HFFc6 (cell line): ENCODE results near the gene CAMP. TPM values are rescaled to one million over a fixed set of nuclear protein-coding genes. Genes with fewer than 3 reads are reported as not detected.
"Not testable (repeated sequence)": the region's sequence is repeated elsewhere in the genome, so short reads cannot be mapped to it uniquely, and the experiment has no call there.

Experiments
- DNase-seq: peaks from one replicate; pipeline ENCODE4 v3.0.0-alpha.2; 2018
- H3K27ac Mint-ChIP-seq: 2 replicates; pipeline ENCODE4 v1.8.0; 2020; ENCODE audit warnings: mild to moderate bottlenecking, mixed read lengths
- H3K27me3 Mint-ChIP-seq: 2 replicates; pipeline ENCODE4 v1.8.0; 2021; ENCODE audit warnings: mild to moderate bottlenecking, moderate library complexity, mixed read lengths; ENCODE audit not compliant: insufficient read depth
- H3K36me3 Mint-ChIP-seq: 2 replicates; pipeline ENCODE4 v1.8.0; 2021; ENCODE audit warnings: low read depth, mixed read lengths
- H3K4me1 Mint-ChIP-seq: 2 replicates; pipeline ENCODE4 v1.8.0; 2020; ENCODE audit warnings: low read depth, mixed read lengths
- H3K4me3 Mint-ChIP-seq: 2 replicates; pipeline ENCODE4 v1.8.0; 2020; ENCODE audit warnings: mild to moderate bottlenecking, moderate library complexity, mixed read lengths
- H3K9me3 Mint-ChIP-seq: 2 replicates; pipeline ENCODE4 v1.8.0; 2020; ENCODE audit warnings: mild to moderate bottlenecking, mixed read lengths
- microRNA-seq: library from miRNA; unstranded; fragments of <30 nt; microRNA quantifications from one replicate; pipeline ENCODE4, GENCODE V29; 2019
- total RNA-seq, 6 experiments: library from RNA; stranded (reverse); fragmentation: NEBNext Ultra II Directional; extraction: Animal tissue kit (Norgen Biotek cat#: 25700); gene quantifications; 2 replicates in 1 of 6; 3 replicates in 5 of 6; pipeline ENCODE4 v1.2.3, GENCODE V29; 2021
- TF ChIP-seq, protein P1 (sequence below): fragments of 200-600 bp; sonication (generic); IDR thresholded peaks from 2 replicates; pipeline ENCODE4 v1.5.0; 2021; ENCODE audit warnings: antibody characterized with exemption, mild to moderate bottlenecking

The CAMP gene
- total RNA-seq, 6 experiments from 2014 or later = not detected

GRCh38 chr3:48270306-48270705 is 47.0 kb downstream of the CAMP start:
- Mint-ChIP-seq H3K4me3 (no peak overlapping the region), H3K9me3 (no peaks in the 10 kb centered on the region)

DNA sequence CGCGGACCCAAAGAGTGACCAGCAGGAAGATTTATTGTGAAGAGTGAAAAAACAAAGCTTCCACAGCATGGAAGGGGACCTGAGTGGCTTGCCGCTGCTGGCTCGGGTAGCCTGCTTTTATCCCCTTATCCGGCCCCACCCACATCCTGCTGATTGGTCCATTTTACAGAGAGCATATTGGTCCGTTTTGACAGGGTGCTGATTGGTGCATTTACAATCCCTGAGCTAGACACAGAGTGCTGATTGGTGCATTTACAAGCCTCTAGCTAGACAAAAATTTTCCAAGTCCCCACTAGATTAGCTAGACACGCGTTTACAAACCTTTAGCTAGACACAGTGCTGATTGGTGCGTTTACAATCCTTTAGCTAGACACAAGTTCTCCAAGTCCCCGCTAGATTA is 47.9 kb downstream of the CAMP start:
- H3K4me1 Mint-ChIP-seq = peaks cover 13% of the 10 kb centered on the region
- DNase-seq, H3K27ac Mint-ChIP-seq, H3K9me3 Mint-ChIP-seq, H3K4me3 Mint-ChIP-seq, H3K36me3 Mint-ChIP-seq, H3K27me3 Mint-ChIP-seq: not testable (repeated sequence)

More at GRCh38 chr3:48270306-48270705, 47.0 kb downstream of the CAMP start:
- no peak for DNase-seq
- no peak overlapping the region for H3K27ac Mint-ChIP-seq
- H3K36me3 Mint-ChIP-seq = 0 out of 2 replicates have a peak, but pooled peaks cover 9% of the 10 kb centered on the region
- peaks cover 4% of the 10 kb centered on the region; the same call in 1 of the 2 replicates for H3K27me3 Mint-ChIP-seq
- TF ChIP-seq, protein P1, sequence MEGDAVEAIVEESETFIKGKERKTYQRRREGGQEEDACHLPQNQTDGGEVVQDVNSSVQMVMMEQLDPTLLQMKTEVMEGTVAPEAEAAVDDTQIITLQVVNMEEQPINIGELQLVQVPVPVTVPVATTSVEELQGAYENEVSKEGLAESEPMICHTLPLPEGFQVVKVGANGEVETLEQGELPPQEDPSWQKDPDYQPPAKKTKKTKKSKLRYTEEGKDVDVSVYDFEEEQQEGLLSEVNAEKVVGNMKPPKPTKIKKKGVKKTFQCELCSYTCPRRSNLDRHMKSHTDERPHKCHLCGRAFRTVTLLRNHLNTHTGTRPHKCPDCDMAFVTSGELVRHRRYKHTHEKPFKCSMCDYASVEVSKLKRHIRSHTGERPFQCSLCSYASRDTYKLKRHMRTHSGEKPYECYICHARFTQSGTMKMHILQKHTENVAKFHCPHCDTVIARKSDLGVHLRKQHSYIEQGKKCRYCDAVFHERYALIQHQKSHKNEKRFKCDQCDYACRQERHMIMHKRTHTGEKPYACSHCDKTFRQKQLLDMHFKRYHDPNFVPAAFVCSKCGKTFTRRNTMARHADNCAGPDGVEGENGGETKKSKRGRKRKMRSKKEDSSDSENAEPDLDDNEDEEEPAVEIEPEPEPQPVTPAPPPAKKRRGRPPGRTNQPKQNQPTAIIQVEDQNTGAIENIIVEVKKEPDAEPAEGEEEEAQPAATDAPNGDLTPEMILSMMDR = no peak
- H3K4me1 Mint-ChIP-seq = peaks cover 4% of the 10 kb centered on the region

- TF ChIP-seq, protein P1 = no peak
- 0 out of 2 replicates have a peak, but pooled peaks cover 9% of the 10 kb centered on the region for H3K36me3 Mint-ChIP-seq
Measured at GRCh38 chr3:48271763-48272498, 48.6 kb downstream of the CAMP start.

GRCh38 chr3:48273594-48274211 is 50.4 kb downstream of the CAMP start:
- Mint-ChIP-seq H3K36me3 (0 out of 2 replicates have a peak, but pooled peaks cover 6% of the 10 kb centered on the region), H3K9me3 (no peaks in the 10 kb centered on the region), H3K27me3 (peaks cover 6% of the 10 kb centered on the region), H3K4me3 (no peak overlapping the region), H3K27ac (no peak overlapping the region), H3K4me1 (peaks cover 16% of the 10 kb centered on the region)
- TF ChIP-seq, protein P1 = peak; percentile 86
- DNase-seq = peak; percentile 32

More at GRCh38 chr3:48271763-48272498, 48.6 kb downstream of the CAMP start:
- no peaks in the 10 kb centered on the region for H3K9me3 Mint-ChIP-seq
- no peak overlapping the region for H3K27ac Mint-ChIP-seq
- no peak for DNase-seq
- H3K4me3 Mint-ChIP-seq = no peak overlapping the region
- H3K27me3 Mint-ChIP-seq = peaks cover 6% of the 10 kb centered on the region
- H3K4me1 Mint-ChIP-seq = peaks cover 16% of the 10 kb centered on the region

- 0 out of 2 replicates have a peak, but pooled peaks cover 6% of the 10 kb centered on the region for H3K36me3 Mint-ChIP-seq
- no peaks in the 10 kb centered on the region for H3K9me3 Mint-ChIP-seq
Measured at GRCh38 chr3:48274452-48274851, 51.2 kb downstream of the CAMP start.

More at GRCh38 chr3:48274452-48274851, 51.2 kb downstream of the CAMP start:
- Mint-ChIP-seq H3K27ac (no peak overlapping the region), H3K27me3 (peaks cover 6% of the 10 kb centered on the region), H3K4me3 (no peak overlapping the region), H3K4me1 (peaks cover 16% of the 10 kb centered on the region)
- TF ChIP-seq, protein P1 = no peak
- DNase-seq = no peak

Small RNAs within 50 kb of the gene (microRNA-seq; reads per million reads assigned to microRNA genes)
- 52.5 reads per million, percentile 40 among the genes with 10 or more reads in this experiment for gene MIR4443

Other genes starting within 250 kb of the CAMP start
- gene MAP4, start 207.1 kb upstream of the CAMP start, total RNA-seq = 100 to 1,000 TPM; 294 to 328 (median 312) TPM
- gene CDC25A, start 35.1 kb upstream of the CAMP start, total RNA-seq = 10 to 100 TPM in 3 of 6 experiments, 1 to 10 TPM in 3; 5.4 to 12.4 (median 10.0) TPM
- gene ZNF589, start 17.6 kb downstream of the CAMP start, total RNA-seq = 1 to 10 TPM; 2.4 to 3.5 (median 2.9) TPM
- gene NME6, start 77.9 kb downstream of the CAMP start, total RNA-seq = 10 to 100 TPM; 18.7 to 25.9 (median 21.4) TPM
- not detected for gene SPINK8, start 110.2 kb downstream of the CAMP start, total RNA-seq
- not detected for gene FBXW12, start 148.7 kb downstream of the CAMP start, total RNA-seq
- 10 to 100 TPM; 11.1 to 15.5 (median 12.8) TPM for gene PLXNB1, start 206.6 kb downstream of the CAMP start, total RNA-seq
- gene CCDC51, start 216.6 kb downstream of the CAMP start, total RNA-seq = 10 to 100 TPM; 10.1 to 15.3 (median 12.5) TPM
- gene TMA7, start 216.8 kb downstream of the CAMP start, total RNA-seq = 100 to 1,000 TPM; 213 to 341 (median 280) TPM
- 10 to 100 TPM in 1 of 6 experiments, 1 to 10 TPM in 5; 7.0 to 10.5 (median 8.2) TPM for gene ATRIP, start 223.2 kb downstream of the CAMP start, total RNA-seq